ENCODE data around the gene TYSND1.
"Not testable (repeated sequence)": the region's sequence is repeated elsewhere in the genome, so short reads cannot be mapped to it uniquely, and the experiment has no call there.

TYSND1 gene

DNA sequence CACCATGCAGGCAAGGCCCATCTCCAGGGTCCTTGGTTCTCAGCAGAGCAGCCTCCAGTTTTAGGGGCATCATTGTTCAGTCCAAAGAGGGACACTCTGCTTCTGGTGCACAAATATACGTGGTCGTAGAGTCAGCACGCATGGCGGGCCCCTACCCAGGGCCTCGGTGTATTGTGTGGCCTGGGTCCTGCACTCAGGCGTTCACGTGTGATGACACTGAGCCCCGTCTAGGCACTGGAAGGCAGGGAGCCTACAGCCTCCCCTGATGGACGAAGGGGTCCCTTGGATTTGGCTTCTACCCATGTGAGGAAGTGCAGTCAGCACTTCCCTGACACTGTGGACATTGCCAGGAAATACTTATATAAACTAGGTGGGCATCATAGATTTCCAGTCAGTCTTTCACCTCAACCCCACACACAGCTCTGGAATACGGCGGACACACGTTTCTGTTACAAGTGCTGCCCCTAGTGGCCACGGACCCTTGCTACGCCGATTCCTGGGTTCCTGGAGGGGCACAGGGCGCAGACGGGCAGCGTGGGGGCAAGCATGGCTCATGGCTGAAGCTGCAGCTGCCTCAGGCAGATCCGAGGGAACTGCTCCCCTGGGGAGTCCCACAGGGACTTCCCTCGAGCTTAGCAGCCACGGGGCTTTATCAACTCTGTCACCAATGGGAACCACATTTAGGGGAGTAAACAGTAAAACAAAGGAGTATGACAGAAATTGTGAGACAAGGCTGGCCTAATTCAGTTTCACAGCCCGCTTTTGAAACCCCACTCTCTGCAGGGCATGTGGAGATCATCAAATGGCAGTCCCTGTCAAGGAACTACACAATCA, 39.3 kb downstream of the TYSND1 start:
- DNase-seq = no peak

- no peak for DNase-seq
Observed at GRCh38 chr10:70101668-70102067, 44.8 kb downstream of the TYSND1 start.

GRCh38 chr10:70101068-70101562, 45.4 kb downstream of the TYSND1 start:
- not testable (repeated sequence) for DNase-seq

DNA sequence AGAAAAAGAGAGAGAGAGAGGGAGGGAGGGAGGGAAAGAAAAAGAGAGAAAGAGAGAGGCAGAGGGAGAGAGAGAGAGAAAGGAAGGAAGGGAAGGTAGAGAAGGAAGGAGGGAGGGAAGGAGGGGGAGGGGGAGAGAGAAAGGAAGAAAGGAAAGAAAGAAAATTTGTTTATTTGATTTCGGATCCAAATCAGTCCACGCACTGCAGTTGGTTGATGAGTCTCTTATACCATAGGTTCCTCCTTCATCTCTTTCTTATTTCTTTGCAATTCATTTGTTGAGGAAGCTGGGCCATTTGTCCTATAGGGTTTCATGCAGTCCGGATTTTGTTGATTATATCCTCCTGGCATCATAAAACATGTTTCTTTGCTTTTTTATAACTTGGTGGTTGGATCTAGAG, 48.2 kb downstream of the TYSND1 start:
- DNase-seq = no peak

- DNase-seq = no peak
Observed at GRCh38 chr10:70097459-70097858, 49.0 kb downstream of the TYSND1 start.

- no peak for DNase-seq
Observed at GRCh38 chr10:70096705-70097420, 49.6 kb downstream of the TYSND1 start.

- DNase-seq = no peak
Observed at GRCh38 chr10:70096016-70096704, 50.3 kb downstream of the TYSND1 start.

DNA sequence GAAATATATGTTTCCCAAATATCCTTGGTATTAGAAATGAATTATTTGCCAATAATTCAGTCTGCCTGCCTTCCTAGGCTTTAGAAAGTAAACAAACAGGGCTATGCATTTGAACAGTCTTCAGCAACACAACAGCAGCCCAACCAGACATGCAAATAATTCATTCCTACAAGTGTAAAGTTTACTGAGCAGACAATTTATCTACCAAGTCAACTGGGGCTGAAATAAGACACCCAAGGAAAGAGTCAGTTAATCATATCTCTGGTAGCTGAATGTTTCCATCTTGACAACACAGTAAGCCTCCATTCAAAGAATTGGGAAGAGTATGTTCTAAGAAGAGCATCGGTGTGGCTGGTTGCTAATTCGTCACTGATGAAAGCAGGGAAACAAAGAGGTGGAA, 52.2 kb downstream of the TYSND1 start:
- DNase-seq = no peak

GRCh38 chr10:70093335-70093944, 53.1 kb downstream of the TYSND1 start:
- no peak for DNase-seq

- DNase-seq = no peak
Observed at GRCh38 chr10:70092389-70092718, 54.1 kb downstream of the TYSND1 start.

- DNase-seq = no peak
Observed at GRCh38 chr10:70090951-70091350, 55.5 kb downstream of the TYSND1 start.

GRCh38 chr10:70090013-70090412, 56.5 kb downstream of the TYSND1 start:
- DNase-seq = no peak

DNA sequence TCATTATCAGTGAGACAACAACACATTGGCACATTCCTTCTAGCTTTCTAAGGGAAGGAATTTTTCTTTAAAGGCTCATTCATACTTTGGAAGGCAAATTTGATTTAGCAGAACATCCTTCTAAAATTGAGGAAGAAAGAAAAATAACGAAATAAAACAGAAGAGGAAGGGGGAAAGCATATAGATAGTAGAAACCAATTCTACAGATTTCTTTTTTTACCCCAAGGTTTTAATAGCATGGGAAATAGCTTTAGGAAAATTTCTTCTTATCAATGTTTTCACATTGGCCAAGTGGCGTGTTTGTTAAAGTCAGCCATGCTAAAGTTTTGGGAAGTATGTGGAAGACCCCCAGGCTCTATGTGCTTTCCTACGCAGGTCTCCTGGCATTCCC, 58.2 kb downstream of the TYSND1 start:
- no peak for DNase-seq
